ENCODE measurements around the gene MAPKAP1. TPM values are rescaled to one million over a fixed set of nuclear protein-coding genes. Genes with fewer than 3 reads are reported as not detected.

The MAPKAP1 gene
- polyA plus RNA-seq, 3 donors, result 78.0 to 85.6 (median 81.3) TPM

GRCh38 chr9:125521462-125522327, 185.3 kb downstream of the MAPKAP1 start:
- DNase-seq (ENCODE audit: low read depth in 3 of 3, low spot score in 2 of 3), result no peak

- no peak for DNase-seq (ENCODE audit: low read depth in 3 of 3, low spot score in 2 of 3)
These were observed 187.3 kb downstream of the MAPKAP1 start for GRCh38 chr9:125519734-125520133.

GRCh38 chr9:125517577-125517976, 189.4 kb downstream of the MAPKAP1 start:
- no peak for DNase-seq (ENCODE audit: low read depth in 3 of 3, low spot score in 2 of 3)

- no peak for DNase-seq (ENCODE audit: low read depth in 3 of 3, low spot score in 2 of 3)
These were observed 190.7 kb downstream of the MAPKAP1 start for GRCh38 chr9:125515983-125516940.

GRCh38 chr9:125515281-125515680, 191.7 kb downstream of the MAPKAP1 start:
- DNase-seq (ENCODE audit: low read depth in 3 of 3, low spot score in 2 of 3), result no peak

GRCh38 chr9:125514468-125514867, 192.5 kb downstream of the MAPKAP1 start:
- DNase-seq (ENCODE audit: low read depth in 3 of 3, low spot score in 2 of 3), result no peak

- DNase-seq (ENCODE audit: low read depth in 3 of 3, low spot score in 2 of 3), result no peak
These were observed 193.2 kb downstream of the MAPKAP1 start for GRCh38 chr9:125513668-125514413.

- no peak for DNase-seq (ENCODE audit: low read depth in 3 of 3, low spot score in 2 of 3)
These were observed 193.7 kb downstream of the MAPKAP1 start for GRCh38 chr9:125513303-125513667.

- no peak for DNase-seq (ENCODE audit: low read depth in 3 of 3, low spot score in 2 of 3)
These were observed 195.0 kb downstream of the MAPKAP1 start for GRCh38 chr9:125511789-125512660.

GRCh38 chr9:125510980-125511379, 196.0 kb downstream of the MAPKAP1 start:
- DNase-seq (ENCODE audit: low read depth in 3 of 3, low spot score in 2 of 3), result no peak

- no peak for DNase-seq (ENCODE audit: low read depth in 3 of 3, low spot score in 2 of 3)
These were observed 197.5 kb downstream of the MAPKAP1 start for GRCh38 chr9:125509476-125509875.

GRCh38 chr9:125508249-125508648, 198.8 kb downstream of the MAPKAP1 start:
- no peak for DNase-seq (ENCODE audit: low read depth in 3 of 3, low spot score in 2 of 3)

GRCh38 chr9:125507226-125507625, 199.8 kb downstream of the MAPKAP1 start:
- no peak for DNase-seq (ENCODE audit: low read depth in 3 of 3, low spot score in 2 of 3)

GRCh38 chr9:125505988-125506438, 201.0 kb downstream of the MAPKAP1 start:
- DNase-seq (ENCODE audit: low read depth in 3 of 3, low spot score in 2 of 3), result peak in 1 of 3 donors; percentile 36

- DNase-seq (ENCODE audit: low read depth in 3 of 3, low spot score in 2 of 3), result no peak
These were observed 202.4 kb downstream of the MAPKAP1 start for GRCh38 chr9:125504616-125505015.

- DNase-seq (ENCODE audit: low read depth in 3 of 3, low spot score in 2 of 3), result no peak
These were observed 209.1 kb downstream of the MAPKAP1 start for GRCh38 chr9:125497906-125498305.

- DNase-seq (ENCODE audit: low read depth in 3 of 3, low spot score in 2 of 3), result no peak
These were observed 209.5 kb downstream of the MAPKAP1 start for GRCh38 chr9:125497478-125497877.

GRCh38 chr9:125496313-125496834, 210.6 kb downstream of the MAPKAP1 start:
- no peak for DNase-seq (ENCODE audit: low read depth in 3 of 3, low spot score in 2 of 3)
